Thyroid gland (tissue), 4 donors: ENCODE data around the gene FAM25C.
"Not testable (repeated sequence)": the region's sequence is repeated elsewhere in the genome, so short reads cannot be mapped to it uniquely, and the experiment has no call there.

ENCODE experiments used
- CTCF ChIP-seq, 6 experiments: fragments of 200-600 bp in 3 of 6; fragments of 450-650 bp in 3 of 6; sonication (generic) in 3 of 6; IDR thresholded peaks; one replicate each; pipeline ENCODE4 v1.5.1; 2016 to 2019; ENCODE audit warnings: antibody characterized with exemption in 6 of 6, mild to moderate bottlenecking in 2 of 6, inconsistent platforms in 1 of 6, moderate library complexity in 1 of 6
- POLR2A ChIP-seq, 2 donors: fragments of 450-650 bp; IDR thresholded peaks; one replicate each; pipeline ENCODE4 v1.6.1; 2017; ENCODE audit warnings: antibody characterized with exemption in 2 of 2, mild to moderate bottlenecking in 2 of 2, moderate library complexity in 1 of 2

GRCh38 chr10:47964280-47965063, 35.1 kb downstream of the FAM25C start:
- not testable (repeated sequence) for TF ChIP-seq POLR2A, CTCF (IDR thresholded peaks at IDR 0.05)
